Measurements from ENCODE around the gene PANK1.

The PANK1 gene

GRCh38 chr10:89651205-89651915, 6.3 kb upstream of the PANK1 start:
- Histone ChIP-seq H3K4me1 (ENCODE audit: control insufficient read depth, insufficient read depth, low read length) (no peaks in the 10 kb centered on the region), H3K9me3 (ENCODE audit: control insufficient read depth, insufficient read depth, low read depth, low read length) (no peaks in the 10 kb centered on the region), H3K4me3 (ENCODE audit: low read depth, low read length) (no peak overlapping the region), H3K27ac (ENCODE audit: extremely low read depth, low read depth, low read length) (no peak overlapping the region), H3K36me3 (ENCODE audit: control insufficient read depth in 2 of 2, insufficient read depth in 1 of 2, low read length in 2 of 2) (no peaks in the 10 kb centered on the region)
- ChIA-PET POLR2A (no interaction called here), CTCF (no interaction called here)
- no peak for TF ChIP-seq ZNF626 (tag by site-specific recombination; IDR thresholded peaks at IDR 0.05)
- TF ChIP-seq ZNF623 (tag by site-specific recombination; IDR thresholded peaks at IDR 0.05): no peak
- no peak for TF ChIP-seq ZNF214 (tag by site-specific recombination; IDR thresholded peaks at IDR 0.05; ENCODE audit: borderline replicate concordance)
- TF ChIP-seq AEBP2 (tag by site-specific recombination; IDR thresholded peaks at IDR 0.05; ENCODE audit: borderline replicate concordance): no peak
- TF ChIP-seq GLIS1 (tag by site-specific recombination; IDR thresholded peaks at IDR 0.05): no peak
- no peak for TF ChIP-seq ZNF785 (tag by site-specific recombination; IDR thresholded peaks at IDR 0.05)
- no peak for TF ChIP-seq ZNF114 (tag by site-specific recombination; IDR thresholded peaks at IDR 0.05)
- no peak for TF ChIP-seq ZNF221 (tag by site-specific recombination; IDR thresholded peaks at IDR 0.05; ENCODE audit: borderline replicate concordance)
- TF ChIP-seq, protein P1, sequence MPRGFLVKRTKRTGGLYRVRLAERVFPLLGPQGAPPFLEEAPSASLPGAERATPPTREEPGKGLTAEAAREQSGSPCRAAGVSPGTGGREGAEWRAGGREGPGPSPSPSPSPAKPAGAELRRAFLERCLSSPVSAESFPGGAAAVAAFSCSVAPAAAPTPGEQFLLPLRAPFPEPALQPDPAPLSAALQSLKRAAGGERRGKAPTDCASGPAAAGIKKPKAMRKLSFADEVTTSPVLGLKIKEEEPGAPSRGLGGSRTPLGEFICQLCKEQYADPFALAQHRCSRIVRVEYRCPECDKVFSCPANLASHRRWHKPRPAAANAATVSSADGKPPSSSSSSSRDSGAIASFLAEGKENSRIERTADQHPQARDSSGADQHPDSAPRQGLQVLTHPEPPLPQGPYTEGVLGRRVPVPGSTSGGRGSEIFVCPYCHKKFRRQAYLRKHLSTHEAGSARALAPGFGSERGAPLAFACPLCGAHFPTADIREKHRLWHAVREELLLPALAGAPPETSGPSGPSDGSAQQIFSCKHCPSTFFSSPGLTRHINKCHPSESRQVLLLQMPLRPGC (tag by site-specific recombination; IDR thresholded peaks at IDR 0.05): no peak
- no peak for TF ChIP-seq WT1 (tag by site-specific recombination; IDR thresholded peaks at IDR 0.05)
- no peak for TF ChIP-seq ZNF133 (tag by site-specific recombination; IDR thresholded peaks at IDR 0.05)
- TF ChIP-seq ZNF654 (tag by site-specific recombination; IDR thresholded peaks at IDR 0.05; ENCODE audit: low read depth): no peak
- no peak for TF ChIP-seq SALL2 (tag by site-specific recombination; IDR thresholded peaks at IDR 0.05; ENCODE audit: borderline replicate concordance)
- TF ChIP-seq, protein P2, sequence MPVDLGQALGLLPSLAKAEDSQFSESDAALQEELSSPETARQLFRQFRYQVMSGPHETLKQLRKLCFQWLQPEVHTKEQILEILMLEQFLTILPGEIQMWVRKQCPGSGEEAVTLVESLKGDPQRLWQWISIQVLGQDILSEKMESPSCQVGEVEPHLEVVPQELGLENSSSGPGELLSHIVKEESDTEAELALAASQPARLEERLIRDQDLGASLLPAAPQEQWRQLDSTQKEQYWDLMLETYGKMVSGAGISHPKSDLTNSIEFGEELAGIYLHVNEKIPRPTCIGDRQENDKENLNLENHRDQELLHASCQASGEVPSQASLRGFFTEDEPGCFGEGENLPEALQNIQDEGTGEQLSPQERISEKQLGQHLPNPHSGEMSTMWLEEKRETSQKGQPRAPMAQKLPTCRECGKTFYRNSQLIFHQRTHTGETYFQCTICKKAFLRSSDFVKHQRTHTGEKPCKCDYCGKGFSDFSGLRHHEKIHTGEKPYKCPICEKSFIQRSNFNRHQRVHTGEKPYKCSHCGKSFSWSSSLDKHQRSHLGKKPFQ (tag by site-specific recombination; IDR thresholded peaks at IDR 0.05): no peak

DNA sequence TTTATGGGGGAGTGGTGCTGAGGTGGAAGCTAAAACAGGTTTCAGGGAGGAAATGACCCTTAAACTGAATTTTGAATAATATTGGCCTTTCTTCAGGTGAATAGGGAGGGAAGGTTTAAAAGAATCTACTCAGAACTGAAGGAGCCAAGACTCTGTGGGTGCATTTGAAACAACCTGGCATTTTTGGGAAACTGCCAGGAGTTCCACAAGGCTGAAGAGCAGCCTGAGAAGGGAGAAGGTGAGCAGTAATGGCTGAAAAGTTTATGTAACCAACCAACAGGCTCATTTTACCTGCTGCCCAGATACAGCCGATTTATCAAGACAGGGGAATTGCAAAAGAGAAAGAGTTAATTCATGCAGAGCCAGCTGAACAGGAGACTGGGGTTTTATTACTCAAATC, 4.0 kb upstream of the PANK1 start:
- ChIA-PET CTCF (no interaction called here), POLR2A (no interaction called here)

DNA sequence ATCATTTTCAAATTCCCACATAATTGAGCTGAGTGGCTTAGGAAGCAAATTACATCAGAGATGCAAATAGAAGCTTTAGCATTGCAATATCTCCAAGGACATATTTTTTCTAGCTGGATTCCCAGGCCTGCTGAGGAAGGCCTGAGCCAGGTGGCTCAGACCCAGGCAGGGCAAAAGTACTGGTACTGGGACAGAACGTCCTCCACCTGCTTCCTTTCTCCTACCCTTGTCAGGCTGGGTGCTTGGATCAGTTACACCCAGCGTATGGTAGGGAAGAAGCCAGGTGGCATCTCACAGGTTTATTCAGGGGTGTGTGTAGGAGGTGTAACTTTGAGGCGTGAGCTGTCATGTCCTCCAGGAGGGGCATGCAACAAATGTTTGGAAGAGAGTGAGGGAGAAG, 3.0 kb upstream of the PANK1 start:
- H3K36me3 ChIP-seq (ENCODE audit: control insufficient read depth in 2 of 2, insufficient read depth in 1 of 2, low read length in 2 of 2): no peaks in the 10 kb centered on the region
- ChIA-PET CTCF (no interaction called here), POLR2A (no interaction called here)
- H3K9me3 ChIP-seq (ENCODE audit: control insufficient read depth, insufficient read depth, low read depth, low read length): no peaks in the 10 kb centered on the region
- H3K4me3 ChIP-seq (ENCODE audit: low read depth, low read length): no peak overlapping the region
- no peaks in the 10 kb centered on the region for H3K4me1 ChIP-seq (ENCODE audit: control insufficient read depth, insufficient read depth, low read length)
- no peak overlapping the region for H3K27ac ChIP-seq (ENCODE audit: extremely low read depth, low read depth, low read length)
- TF ChIP-seq ZNF501 (tag by site-specific recombination; IDR thresholded peaks at IDR 0.05) (no peak), ZEB2 (tag by site-specific recombination; IDR thresholded peaks at IDR 0.05) (no peak), ZNF2 (tag by site-specific recombination; IDR thresholded peaks at IDR 0.05) (no peak), ZNF670 (tag by site-specific recombination; IDR thresholded peaks at IDR 0.05; ENCODE audit: low read depth) (no peak)
- TF ChIP-seq, protein P3, sequence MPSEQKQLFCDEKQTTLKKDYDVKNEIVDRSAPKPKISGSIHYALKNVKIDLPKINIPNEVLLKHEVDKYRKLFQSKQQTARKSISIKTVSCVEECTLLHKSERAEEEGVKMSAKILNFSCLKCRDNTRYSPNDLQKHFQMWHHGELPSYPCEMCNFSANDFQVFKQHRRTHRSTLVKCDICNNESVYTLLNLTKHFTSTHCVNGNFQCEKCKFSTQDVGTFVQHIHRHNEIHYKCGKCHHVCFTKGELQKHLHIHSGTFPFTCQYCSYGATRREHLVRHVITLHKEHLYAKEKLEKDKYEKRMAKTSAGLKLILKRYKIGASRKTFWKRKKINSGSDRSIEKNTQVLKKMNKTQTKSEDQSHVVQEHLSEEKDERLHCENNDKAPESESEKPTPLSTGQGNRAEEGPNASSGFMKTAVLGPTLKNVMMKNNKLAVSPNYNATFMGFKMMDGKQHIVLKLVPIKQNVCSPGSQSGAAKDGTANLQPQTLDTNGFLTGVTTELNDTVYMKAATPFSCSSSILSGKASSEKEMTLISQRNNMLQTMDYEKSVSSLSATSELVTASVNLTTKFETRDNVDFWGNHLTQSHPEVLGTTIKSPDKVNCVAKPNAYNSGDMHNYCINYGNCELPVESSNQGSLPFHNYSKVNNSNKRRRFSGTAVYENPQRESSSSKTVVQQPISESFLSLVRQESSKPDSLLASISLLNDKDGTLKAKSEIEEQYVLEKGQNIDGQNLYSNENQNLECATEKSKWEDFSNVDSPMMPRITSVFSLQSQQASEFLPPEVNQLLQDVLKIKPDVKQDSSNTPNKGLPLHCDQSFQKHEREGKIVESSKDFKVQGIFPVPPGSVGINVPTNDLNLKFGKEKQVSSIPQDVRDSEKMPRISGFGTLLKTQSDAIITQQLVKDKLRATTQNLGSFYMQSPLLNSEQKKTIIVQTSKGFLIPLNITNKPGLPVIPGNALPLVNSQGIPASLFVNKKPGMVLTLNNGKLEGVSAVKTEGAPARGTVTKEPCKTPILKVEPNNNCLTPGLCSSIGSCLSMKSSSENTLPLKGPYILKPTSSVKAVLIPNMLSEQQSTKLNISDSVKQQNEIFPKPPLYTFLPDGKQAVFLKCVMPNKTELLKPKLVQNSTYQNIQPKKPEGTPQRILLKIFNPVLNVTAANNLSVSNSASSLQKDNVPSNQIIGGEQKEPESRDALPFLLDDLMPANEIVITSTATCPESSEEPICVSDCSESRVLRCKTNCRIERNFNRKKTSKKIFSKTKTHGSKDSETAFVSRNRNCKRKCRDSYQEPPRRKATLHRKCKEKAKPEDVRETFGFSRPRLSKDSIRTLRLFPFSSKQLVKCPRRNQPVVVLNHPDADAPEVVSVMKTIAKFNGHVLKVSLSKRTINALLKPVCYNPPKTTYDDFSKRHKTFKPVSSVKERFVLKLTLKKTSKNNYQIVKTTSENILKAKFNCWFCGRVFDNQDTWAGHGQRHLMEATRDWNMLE (tag by site-specific recombination; conservative IDR thresholded peaks at IDR 0.05; ENCODE audit: low read depth): no peak
- TF ChIP-seq, protein P4, sequence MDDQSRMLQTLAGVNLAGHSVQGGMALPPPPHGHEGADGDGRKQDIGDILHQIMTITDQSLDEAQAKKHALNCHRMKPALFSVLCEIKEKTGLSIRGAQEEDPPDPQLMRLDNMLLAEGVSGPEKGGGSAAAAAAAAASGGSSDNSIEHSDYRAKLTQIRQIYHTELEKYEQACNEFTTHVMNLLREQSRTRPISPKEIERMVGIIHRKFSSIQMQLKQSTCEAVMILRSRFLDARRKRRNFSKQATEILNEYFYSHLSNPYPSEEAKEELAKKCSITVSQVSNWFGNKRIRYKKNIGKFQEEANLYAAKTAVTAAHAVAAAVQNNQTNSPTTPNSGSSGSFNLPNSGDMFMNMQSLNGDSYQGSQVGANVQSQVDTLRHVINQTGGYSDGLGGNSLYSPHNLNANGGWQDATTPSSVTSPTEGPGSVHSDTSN (CRISPR knock-in tag; IDR thresholded peaks at IDR 0.05): no peak

More for the DNA sequence above, 4.0 kb upstream of the PANK1 start:
- H3K9me3 ChIP-seq (ENCODE audit: control insufficient read depth, insufficient read depth, low read depth, low read length): no peaks in the 10 kb centered on the region
- H3K36me3 ChIP-seq (ENCODE audit: control insufficient read depth in 2 of 2, insufficient read depth in 1 of 2, low read length in 2 of 2): no peaks in the 10 kb centered on the region
- TF ChIP-seq ZBTB20 (tag by site-specific recombination; IDR thresholded peaks at IDR 0.05) (0 out of 2 replicates have a peak, but pooled peaks have one; percentile 18), GLI4 (tag by site-specific recombination; IDR thresholded peaks at IDR 0.05) (no peak), MEIS1 (CRISPR knock-in tag; IDR thresholded peaks at IDR 0.05; ENCODE audit: borderline replicate concordance) (no peak), ZBTB17 (tag by site-specific recombination; IDR thresholded peaks at IDR 0.05) (0 out of 2 replicates have a peak, but pooled peaks have one; percentile 18)
- H3K27ac ChIP-seq (ENCODE audit: extremely low read depth, low read depth, low read length): no peak overlapping the region
- no peak overlapping the region for H3K4me3 ChIP-seq (ENCODE audit: low read depth, low read length)
- H3K4me1 ChIP-seq (ENCODE audit: control insufficient read depth, insufficient read depth, low read length): no peaks in the 10 kb centered on the region

Measured in HEK293 (cell line).